Measurements from ENCODE around the gene MSANTD3.

The MSANTD3 gene

DNA sequence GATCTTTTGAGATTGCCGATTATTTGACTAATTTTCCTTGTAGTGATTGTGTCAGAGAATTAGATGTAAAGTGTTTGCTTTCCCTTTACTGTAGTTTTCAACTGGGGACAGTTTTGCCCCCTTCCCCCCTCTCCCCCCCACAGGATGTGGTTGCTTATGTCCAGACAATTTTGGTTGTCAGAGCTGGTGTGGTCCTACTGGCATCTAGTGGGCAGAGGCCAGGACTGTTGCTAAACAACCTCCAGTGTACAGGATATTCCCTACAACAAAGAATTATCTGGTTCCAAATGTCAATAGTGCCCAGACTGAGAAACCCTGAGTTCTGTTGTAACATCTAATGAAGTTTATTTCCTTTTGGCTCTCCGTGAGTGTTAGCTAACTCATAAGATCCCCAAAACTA, 66.0 kb downstream of the MSANTD3 start:
- no peaks in the 10 kb centered on the region for H3K27me3 Mint-ChIP-seq
- DNase-seq = no peak
- no peaks in the 10 kb centered on the region for H3K4me1 Mint-ChIP-seq (ENCODE audit: low read depth)

DNA sequence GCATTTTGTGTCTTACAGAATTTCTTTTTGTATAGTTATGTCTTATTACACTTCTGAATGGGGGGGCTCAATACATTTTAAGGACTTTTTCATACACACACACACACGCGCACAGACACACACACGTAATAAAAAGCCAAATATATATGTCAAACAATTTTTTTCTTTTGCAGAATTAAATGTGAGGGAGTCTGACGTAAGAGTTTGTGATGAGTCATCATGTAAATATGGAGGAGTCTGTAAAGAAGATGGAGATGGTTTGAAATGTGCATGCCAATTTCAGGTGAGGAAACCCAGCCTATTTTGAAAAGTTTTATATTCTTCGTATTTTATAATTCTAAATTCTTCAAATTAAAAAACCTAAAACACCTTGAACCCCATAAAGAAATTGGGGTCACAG, 71.6 kb downstream of the MSANTD3 start:
- no peaks in the 10 kb centered on the region for H3K4me1 Mint-ChIP-seq (ENCODE audit: low read depth)
- no peaks in the 10 kb centered on the region for H3K27me3 Mint-ChIP-seq
- DNase-seq = no peak
- H3K36me3 Mint-ChIP-seq (ENCODE audit: low read depth) = no peaks in the 10 kb centered on the region
- no peak overlapping the region for H3K4me3 Mint-ChIP-seq
- no peak overlapping the region for H3K27ac Mint-ChIP-seq
- H3K9me3 Mint-ChIP-seq = no peaks in the 10 kb centered on the region

More for the DNA sequence above, 66.0 kb downstream of the MSANTD3 start:
- Mint-ChIP-seq H3K27ac (no peak overlapping the region), H3K4me3 (no peak overlapping the region), H3K36me3 (ENCODE audit: low read depth) (no peaks in the 10 kb centered on the region), H3K9me3 (no peaks in the 10 kb centered on the region)

DNA sequence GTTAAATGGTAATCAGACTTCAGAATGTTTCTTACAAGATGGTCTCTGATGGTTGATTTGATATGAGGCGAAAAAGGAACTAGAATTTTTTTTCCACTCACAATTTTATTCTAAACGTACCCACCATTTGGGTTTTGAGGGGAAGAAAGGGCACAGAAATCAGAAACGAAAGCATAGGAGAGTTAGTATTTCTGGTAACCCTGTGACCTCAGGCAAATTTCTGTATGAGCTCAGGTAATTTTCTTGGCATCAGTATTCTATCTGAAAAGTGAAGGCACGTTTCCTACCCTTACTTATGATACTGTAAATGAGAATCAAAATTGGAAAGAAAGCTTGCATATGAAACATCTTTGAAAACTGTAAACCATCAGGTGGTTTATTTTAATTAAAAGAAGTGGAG, 72.5 kb downstream of the MSANTD3 start:
- no peaks in the 10 kb centered on the region for H3K36me3 Mint-ChIP-seq (ENCODE audit: low read depth)
- no peak for DNase-seq
- H3K27me3 Mint-ChIP-seq = no peaks in the 10 kb centered on the region
- no peak overlapping the region for H3K27ac Mint-ChIP-seq
- H3K9me3 Mint-ChIP-seq = no peaks in the 10 kb centered on the region
- no peaks in the 10 kb centered on the region for H3K4me1 Mint-ChIP-seq (ENCODE audit: low read depth)
- no peak overlapping the region for H3K4me3 Mint-ChIP-seq

DNA sequence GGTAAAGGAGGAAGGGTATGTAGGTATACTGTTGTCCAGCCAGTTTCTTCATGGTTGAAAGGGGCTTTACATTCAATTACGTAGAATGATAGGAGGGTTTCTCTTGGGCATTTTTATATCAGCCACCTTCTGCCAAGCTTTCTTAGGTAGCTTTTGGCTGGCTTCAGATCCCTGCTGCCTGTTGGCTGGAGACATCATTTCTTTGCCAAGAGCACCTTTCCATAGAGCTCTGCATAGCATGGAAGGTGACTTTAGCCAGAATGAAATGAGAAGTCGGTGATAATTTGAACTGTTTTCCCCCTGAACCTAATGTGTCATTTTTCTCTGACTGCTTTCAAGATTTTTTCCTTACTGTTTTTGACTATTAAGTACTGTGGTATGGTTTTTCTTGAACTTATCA, 72.9 kb downstream of the MSANTD3 start:
- no peaks in the 10 kb centered on the region for H3K36me3 Mint-ChIP-seq (ENCODE audit: low read depth)
- no peaks in the 10 kb centered on the region for H3K9me3 Mint-ChIP-seq
- no peaks in the 10 kb centered on the region for H3K4me1 Mint-ChIP-seq (ENCODE audit: low read depth)
- DNase-seq = no peak
- no peaks in the 10 kb centered on the region for H3K27me3 Mint-ChIP-seq
- no peak overlapping the region for H3K27ac Mint-ChIP-seq
- H3K4me3 Mint-ChIP-seq = no peak overlapping the region

Data from activated T-cell treated with anti-CD3 and anti-CD28 coated beads, Interleukin-2, amount 50 U/mL, for 24 hours (primary cell).